ENCODE measurements around the gene SNED1. TPM values are rescaled to one million over a fixed set of nuclear protein-coding genes. Genes with fewer than 3 reads are reported as not detected.
A peak's percentile ranks its signal among the peaks of the same experiment; 100 is the strongest.

Gene SNED1
- total and polyA plus RNA-seq, 3 experiments from 2014 or later = 0.90 to 3.5 (median 1.8) TPM

DNA sequence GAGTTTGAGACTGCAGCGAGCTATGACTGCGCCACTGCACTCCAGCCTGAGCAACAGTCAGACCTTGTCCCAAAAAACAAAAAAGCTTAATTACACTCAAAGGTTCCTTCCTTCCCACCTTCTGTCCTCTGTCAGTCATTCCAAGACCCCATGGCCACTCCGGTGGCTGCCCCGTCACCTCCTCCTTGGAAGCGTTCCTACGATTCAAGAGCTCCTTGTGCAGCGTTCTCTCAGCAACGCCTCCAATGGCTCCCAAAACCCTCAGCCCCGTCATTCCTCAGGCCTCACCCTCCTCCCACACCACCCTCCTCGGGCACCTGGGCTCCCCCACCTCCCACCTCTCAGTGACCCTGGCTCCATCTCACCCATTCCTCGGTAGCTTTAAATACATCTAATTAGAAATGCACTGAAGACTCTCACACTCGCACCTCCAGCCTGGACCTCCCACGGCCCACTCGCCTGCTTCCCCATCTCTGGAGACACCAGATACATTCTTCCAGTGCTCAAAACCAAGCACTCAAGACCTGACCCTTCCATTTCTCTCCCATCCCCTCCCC, 142.9 kb downstream of the SNED1 start:
- CTCF ChIA-PET = interaction anchor here (2.2 kb wide), 1 partner anchor 8 kb away, joined by 8 read pairs; the partner anchor contains the start of genes PASK and PPP1R7
- no peaks in the 10 kb centered on the region for H3K27me3 Mint-ChIP-seq
- Histone ChIP-seq H3K36me3 (ENCODE audit: insufficient read depth, low read length) (peaks cover 9% of the 10 kb centered on the region), H3K27me3 (ENCODE audit: insufficient read depth, low read length, poor library complexity, severe bottlenecking) (no peaks in the 10 kb centered on the region), H3K27ac (ENCODE audit: low read depth, low read length) (no peak overlapping the region), H3K4me1 (ENCODE audit: insufficient read depth, low read length) (no peaks in the 10 kb centered on the region), H3K4me3 (ENCODE audit: low read length) (no peak overlapping the region), H3K9me3 (ENCODE audit: low read length) (no peaks in the 10 kb centered on the region)
- H3K4me3 Mint-ChIP-seq = no peak overlapping the region
- no peak for DNase-seq
- H3K36me3 Mint-ChIP-seq = peaks cover 12 to 82% (median 19%) of the 10 kb centered on the region in 3 donors
- H3K27ac Mint-ChIP-seq = peak overlapping the region in 1 of 8 donors; percentile 88
- peaks cover 1 to 11% (median 3%) of the 10 kb centered on the region in 3 donors for H3K4me1 Mint-ChIP-seq
- no peaks in the 10 kb centered on the region for H3K9me3 Mint-ChIP-seq
- POLR2A ChIA-PET = no interaction called here

GRCh38 chr2:241142063-241142462, 143.6 kb downstream of the SNED1 start:
- Mint-ChIP-seq H3K4me1 (peaks cover 1 to 19% (median 8%) of the 10 kb centered on the region in 3 donors), H3K4me3 (no peak overlapping the region), H3K27me3 (no peaks in the 10 kb centered on the region), H3K9me3 (no peaks in the 10 kb centered on the region), H3K36me3 (peaks cover 12 to 74% (median 19%) of the 10 kb centered on the region in 3 donors), H3K27ac (peak overlapping the region in 1 of 8 donors; percentile 61)
- H3K4me1 ChIP-seq (ENCODE audit: insufficient read depth, low read length) = no peaks in the 10 kb centered on the region
- H3K9me3 ChIP-seq (ENCODE audit: low read length) = no peaks in the 10 kb centered on the region
- H3K27ac ChIP-seq (ENCODE audit: low read depth, low read length) = no peak overlapping the region
- H3K36me3 ChIP-seq (ENCODE audit: insufficient read depth, low read length) = peaks cover 9% of the 10 kb centered on the region
- CTCF ChIA-PET = no interaction called here
- H3K27me3 ChIP-seq (ENCODE audit: insufficient read depth, low read length, poor library complexity, severe bottlenecking) = no peaks in the 10 kb centered on the region
- DNase-seq = no peak
- POLR2A ChIA-PET = no interaction called here
- H3K4me3 ChIP-seq (ENCODE audit: low read length) = no peak overlapping the region

- H3K27ac Mint-ChIP-seq = no peak overlapping the region
- H3K4me3 ChIP-seq (ENCODE audit: low read length) = no peak overlapping the region
- H3K36me3 Mint-ChIP-seq = peaks cover 12 to 70% (median 19%) of the 10 kb centered on the region in 3 donors
- no peaks in the 10 kb centered on the region for H3K4me1 ChIP-seq (ENCODE audit: insufficient read depth, low read length)
- no peaks in the 10 kb centered on the region for H3K27me3 ChIP-seq (ENCODE audit: insufficient read depth, low read length, poor library complexity, severe bottlenecking)
- no peaks in the 10 kb centered on the region for H3K9me3 Mint-ChIP-seq
- ChIA-PET POLR2A (no interaction called here), CTCF (no interaction called here)
- H3K4me3 Mint-ChIP-seq = no peak overlapping the region
- H3K27ac ChIP-seq (ENCODE audit: low read depth, low read length) = no peak overlapping the region
- no peak for DNase-seq
- peaks cover 1 to 22% (median 8%) of the 10 kb centered on the region in 3 donors for H3K4me1 Mint-ChIP-seq
- H3K27me3 Mint-ChIP-seq = no peaks in the 10 kb centered on the region
- peaks cover 9% of the 10 kb centered on the region for H3K36me3 ChIP-seq (ENCODE audit: insufficient read depth, low read length)
- no peaks in the 10 kb centered on the region for H3K9me3 ChIP-seq (ENCODE audit: low read length)
These were observed 144.2 kb downstream of the SNED1 start for GRCh38 chr2:241142593-241142992.

Other genes with a start within 250 kb of the SNED1 start
- gene KIF1A, start 178.4 kb upstream of the SNED1 start, total RNA-seq = 1 to 10 TPM; 1.6 to 1.8 TPM
- gene KIF1A, start 178.4 kb upstream of the SNED1 start, polyA plus RNA-seq = not detected
- not detected for gene AGXT, start 129.8 kb upstream of the SNED1 start, total RNA-seq
- gene AGXT, start 129.8 kb upstream of the SNED1 start, polyA plus RNA-seq = not detected
- gene MAB21L4, start 102.5 kb upstream of the SNED1 start, total RNA-seq = not detected
- not detected for gene MAB21L4, start 102.5 kb upstream of the SNED1 start, polyA plus RNA-seq
- gene CROCC2, start 92.3 kb upstream of the SNED1 start, total RNA-seq = not detected
- gene CROCC2, start 92.3 kb upstream of the SNED1 start, polyA plus RNA-seq = not detected
- 10 to 100 TPM; 48.0 to 49.2 TPM for gene MTERF4, start 103.7 kb downstream of the SNED1 start, total RNA-seq
- gene MTERF4, start 103.7 kb downstream of the SNED1 start, polyA plus RNA-seq = 46.4 TPM
- gene PASK, start 150.9 kb downstream of the SNED1 start, total RNA-seq = 10 to 100 TPM; 92.8 to 93.8 TPM
- gene PASK, start 150.9 kb downstream of the SNED1 start, polyA plus RNA-seq = 32.8 TPM
- gene PPP1R7, start 151.8 kb downstream of the SNED1 start, total RNA-seq = 10 to 100 TPM; 82.6 to 87.2 TPM
- gene PPP1R7, start 151.8 kb downstream of the SNED1 start, polyA plus RNA-seq = 132 TPM
- under 1 TPM; 0.83 to 0.86 TPM for gene ANO7, start 190.1 kb downstream of the SNED1 start, total RNA-seq
- gene ANO7, start 190.1 kb downstream of the SNED1 start, polyA plus RNA-seq = not detected